LNCaP clone FGC (cell line): ENCODE data around the gene ITCH.
"Not testable (repeated sequence)": the region's sequence is repeated elsewhere in the genome, so short reads cannot be mapped to it uniquely, and the experiment has no call there.

ENCODE experiments used
- DNase-seq: peaks from one replicate; pipeline ENCODE4 v3.0.0-alpha.2; 2011; ENCODE audit warnings: low read depth
- H3K4me3 ChIP-seq: 2 replicates; pipeline ENCODE4 v1.5.1; 2011; ENCODE audit warnings: mild to moderate bottlenecking, low read depth, low read length, control low read depth
- TF ChIP-seq, protein P1 (sequence below): IDR thresholded peaks from 2 replicates; pipeline ENCODE4 v1.5.1; 2012; ENCODE audit warnings: mild to moderate bottlenecking; ENCODE audit not compliant: control insufficient read depth, insufficient read depth; ENCODE audit errors: extremely low read depth

ITCH gene

DNA sequence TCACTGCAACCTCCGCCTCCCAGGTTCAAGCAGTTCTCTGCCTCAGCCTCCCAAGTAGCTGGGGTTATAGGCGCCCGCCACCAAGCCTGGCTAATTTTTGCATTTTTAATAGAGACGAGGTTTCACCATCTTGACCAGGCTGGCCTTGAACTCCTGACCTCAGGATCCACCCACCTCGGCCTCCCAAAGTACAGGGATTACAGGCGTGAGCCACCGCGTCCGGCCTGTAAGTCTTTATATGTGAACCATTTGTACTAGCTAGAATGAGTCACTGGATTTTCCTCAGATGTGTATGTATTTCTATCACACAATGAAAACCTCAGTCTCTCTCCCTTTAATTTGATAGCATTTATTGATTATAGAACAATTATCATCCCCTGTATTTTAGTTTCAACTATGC, 34.0 kb downstream of the ITCH start:
- TF ChIP-seq, protein P1, sequence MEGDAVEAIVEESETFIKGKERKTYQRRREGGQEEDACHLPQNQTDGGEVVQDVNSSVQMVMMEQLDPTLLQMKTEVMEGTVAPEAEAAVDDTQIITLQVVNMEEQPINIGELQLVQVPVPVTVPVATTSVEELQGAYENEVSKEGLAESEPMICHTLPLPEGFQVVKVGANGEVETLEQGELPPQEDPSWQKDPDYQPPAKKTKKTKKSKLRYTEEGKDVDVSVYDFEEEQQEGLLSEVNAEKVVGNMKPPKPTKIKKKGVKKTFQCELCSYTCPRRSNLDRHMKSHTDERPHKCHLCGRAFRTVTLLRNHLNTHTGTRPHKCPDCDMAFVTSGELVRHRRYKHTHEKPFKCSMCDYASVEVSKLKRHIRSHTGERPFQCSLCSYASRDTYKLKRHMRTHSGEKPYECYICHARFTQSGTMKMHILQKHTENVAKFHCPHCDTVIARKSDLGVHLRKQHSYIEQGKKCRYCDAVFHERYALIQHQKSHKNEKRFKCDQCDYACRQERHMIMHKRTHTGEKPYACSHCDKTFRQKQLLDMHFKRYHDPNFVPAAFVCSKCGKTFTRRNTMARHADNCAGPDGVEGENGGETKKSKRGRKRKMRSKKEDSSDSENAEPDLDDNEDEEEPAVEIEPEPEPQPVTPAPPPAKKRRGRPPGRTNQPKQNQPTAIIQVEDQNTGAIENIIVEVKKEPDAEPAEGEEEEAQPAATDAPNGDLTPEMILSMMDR = no peak
- no peak for DNase-seq
- no peak overlapping the region for H3K4me3 ChIP-seq

DNA sequence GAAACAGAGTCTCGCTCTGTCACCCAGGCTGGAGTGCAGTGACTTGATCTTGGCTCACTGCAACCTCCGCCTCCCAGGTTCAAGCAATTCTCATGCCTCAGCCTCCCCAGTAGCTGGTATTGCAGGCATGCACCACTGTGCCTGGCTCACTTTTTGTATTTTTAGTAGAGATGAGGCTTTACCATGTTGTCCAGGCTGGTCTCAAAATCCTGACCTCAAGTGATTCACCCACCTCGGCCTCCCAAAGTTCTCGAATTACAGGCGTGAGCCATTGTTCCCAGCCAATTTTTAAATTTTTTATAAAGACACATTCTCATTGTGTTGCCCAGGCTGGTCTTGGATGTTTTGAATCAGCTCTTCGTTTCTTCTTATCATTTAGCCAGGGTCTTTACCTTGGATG, 37.7 kb downstream of the ITCH start:
- not testable (repeated sequence) for H3K4me3 ChIP-seq, DNase-seq

DNA sequence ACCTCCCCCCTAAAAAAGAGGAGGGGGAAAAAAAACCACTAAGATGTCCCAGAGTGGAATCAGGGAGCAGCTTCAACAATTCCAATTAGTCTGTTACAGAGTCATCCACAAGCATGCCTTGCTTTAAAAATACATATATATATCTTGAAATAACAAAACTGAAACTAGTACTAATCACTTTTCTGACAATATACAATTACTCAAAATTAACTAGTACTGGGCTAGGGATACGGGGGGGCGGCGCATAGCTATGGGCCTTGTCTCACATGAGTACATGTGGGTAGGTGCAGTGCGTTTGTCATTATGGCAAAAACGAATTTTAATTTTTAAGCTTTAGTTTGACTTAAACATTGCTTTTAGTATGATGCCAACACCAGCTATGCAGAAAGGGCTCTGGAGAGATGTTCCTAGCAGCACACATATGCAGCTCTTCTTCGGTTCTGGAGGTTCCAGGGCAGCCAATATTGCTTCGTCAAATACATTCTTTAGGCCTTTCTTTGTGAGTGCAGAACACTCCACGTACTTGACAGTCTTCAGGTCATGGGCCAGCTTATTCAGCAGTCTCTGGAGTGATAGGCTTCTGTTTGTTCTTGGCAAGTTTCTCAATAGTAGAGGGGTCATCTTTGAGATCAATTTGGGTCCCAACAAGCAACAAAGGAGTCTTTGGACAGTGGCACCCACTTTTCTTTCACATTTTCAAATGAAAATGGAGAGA, 38.8 kb downstream of the ITCH start:
- no peak for DNase-seq
- no peak overlapping the region for H3K4me3 ChIP-seq
- TF ChIP-seq, protein P1 = no peak

DNA sequence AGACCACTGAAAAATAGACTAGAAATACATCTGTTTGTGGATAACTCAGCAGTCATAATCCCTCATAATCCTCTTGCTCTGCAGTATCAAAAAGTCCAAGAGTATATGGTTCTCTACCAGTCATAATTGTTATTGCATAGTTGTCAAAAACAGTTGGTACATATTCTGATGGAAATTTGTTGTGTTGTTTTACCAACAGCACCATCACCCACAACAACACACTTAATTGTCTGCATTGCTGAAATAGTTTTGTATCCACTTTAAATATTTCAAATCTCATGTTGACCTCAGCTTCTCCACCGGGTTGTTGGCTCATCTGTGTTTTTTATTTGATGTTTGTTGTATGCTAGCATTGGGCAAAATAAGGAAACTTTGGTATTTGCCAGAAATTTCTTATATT, 39.4 kb downstream of the ITCH start:
- no peak for DNase-seq
- H3K4me3 ChIP-seq = no peak overlapping the region
- TF ChIP-seq, protein P1 = no peak

DNA sequence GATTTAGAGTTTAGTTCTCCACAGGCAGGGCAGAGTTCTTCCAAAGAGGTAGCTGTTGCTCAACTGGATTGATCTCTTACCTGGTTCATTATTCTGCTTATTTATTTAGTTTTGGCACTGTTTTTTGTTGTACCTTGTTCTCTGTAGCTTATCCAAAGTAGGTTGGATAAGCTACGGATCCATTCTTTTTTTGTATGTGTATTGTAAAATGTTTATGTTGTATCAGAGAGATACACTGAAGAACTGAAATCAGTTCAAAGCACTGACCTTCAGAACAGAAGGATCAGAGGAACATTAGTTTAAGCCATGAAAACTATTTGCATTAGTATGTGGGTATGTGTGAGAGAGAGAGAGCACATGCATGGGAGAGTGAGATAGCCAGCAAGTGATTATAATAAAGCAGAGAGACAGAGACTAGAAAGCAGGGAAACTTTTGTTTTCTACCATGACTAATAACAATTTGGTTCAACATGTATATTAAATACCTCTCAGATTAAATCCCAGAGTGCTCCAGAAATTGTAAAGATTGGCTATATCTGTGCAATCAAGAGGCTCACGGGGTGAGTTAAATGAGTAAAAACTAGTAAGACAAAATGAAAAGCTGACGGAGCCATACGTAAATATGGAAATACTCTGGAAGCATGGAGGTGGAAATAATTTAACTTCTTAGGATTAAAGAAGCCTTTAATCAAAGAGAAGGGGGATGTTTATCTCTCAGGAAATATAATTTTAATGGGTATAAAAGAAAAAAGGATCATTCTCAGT, 40.2 kb downstream of the ITCH start:
- no peak overlapping the region for H3K4me3 ChIP-seq
- TF ChIP-seq, protein P1 = no peak
- DNase-seq = no peak

DNA sequence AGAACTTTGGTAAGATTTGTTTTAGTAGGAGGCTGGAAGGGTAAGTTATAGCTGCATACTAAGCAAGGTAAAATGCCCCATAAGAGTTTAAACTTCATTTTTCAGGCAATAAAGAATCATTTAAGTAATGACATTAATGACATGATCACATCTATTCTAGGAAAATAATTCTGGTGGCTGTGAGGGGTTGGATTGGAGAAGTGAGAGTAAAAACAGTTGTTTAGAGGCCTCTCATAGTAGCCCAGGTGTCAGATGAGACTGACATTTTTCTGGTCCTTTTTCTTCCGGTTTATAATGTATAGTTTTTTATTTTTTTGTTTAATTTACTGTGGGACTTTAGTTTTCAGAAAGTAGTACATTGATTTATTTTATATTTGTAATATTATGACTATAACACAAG, 40.8 kb downstream of the ITCH start:
- no peak overlapping the region for H3K4me3 ChIP-seq
- no peak for DNase-seq
- TF ChIP-seq, protein P1 = no peak

DNA sequence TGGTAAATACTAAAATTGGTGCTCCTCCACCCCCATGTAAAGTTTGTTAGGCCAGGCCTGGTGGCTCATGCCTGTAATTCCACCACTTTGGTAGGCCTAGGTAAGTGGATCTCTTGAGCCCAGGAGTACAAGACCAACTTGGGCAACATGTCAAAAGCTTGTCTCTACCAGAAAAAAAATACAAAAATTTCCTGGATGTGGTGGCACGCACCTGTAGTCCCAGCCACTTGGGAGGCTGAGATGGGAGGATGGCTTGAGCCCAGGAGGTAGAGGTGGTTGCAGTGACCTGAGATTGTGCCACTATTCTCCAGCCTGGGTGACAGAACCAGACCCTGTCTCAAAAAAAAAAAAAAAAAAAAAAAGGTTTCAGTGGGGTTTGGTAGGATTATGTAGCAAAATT, 41.7 kb downstream of the ITCH start:
- no peak for DNase-seq
- H3K4me3 ChIP-seq = no peak overlapping the region
- TF ChIP-seq, protein P1 = no peak

DNA sequence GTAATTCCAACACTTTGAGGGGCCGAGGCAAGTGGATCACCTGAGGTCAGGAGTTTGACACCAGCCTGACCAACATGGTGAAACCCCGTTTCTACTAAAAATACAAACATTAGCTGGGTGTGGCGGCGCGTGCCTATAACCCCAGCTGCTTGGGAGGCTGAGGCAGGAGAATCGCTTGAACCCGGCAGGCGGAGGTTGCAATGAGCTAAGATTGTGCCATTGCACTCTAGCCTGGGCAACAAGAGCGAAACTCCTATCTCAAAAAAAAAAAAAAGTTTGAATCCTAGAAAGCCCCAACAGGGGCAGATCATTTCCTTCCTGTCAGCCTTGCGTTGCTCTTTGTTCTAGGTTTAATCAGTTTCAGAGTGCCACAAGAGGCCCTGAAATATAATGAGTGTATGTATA, 42.2 kb downstream of the ITCH start:
- H3K4me3 ChIP-seq, DNase-seq: not testable (repeated sequence)

DNA sequence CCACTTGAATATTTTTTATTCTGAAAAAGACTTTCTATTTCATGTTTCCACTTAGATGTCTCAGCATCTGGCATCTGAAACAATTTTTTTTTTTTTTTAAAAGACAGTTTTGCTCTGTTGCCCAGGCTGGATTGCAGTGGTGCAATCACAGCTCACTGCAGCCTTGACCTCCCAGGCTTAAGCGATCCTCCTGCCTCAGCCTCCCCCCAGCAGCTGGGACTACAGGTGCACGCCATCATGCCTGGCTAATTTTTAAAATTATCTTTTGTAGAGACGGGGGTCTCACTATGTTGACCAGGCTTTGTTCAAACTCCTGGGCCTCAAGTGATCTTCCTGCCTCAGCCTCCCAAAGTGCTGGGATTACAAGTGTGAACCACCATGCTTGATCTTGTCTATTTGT, 42.9 kb downstream of the ITCH start:
- not testable (repeated sequence) for DNase-seq, H3K4me3 ChIP-seq
